IMR-90 (cell line): Measurements from ENCODE around the gene HDAC9. TPM values are rescaled to one million over a fixed set of nuclear protein-coding genes. Genes with fewer than 3 reads are reported as not detected.

Experiments used
- ATAC-seq: fragments of 200-7000 bp; cut with Tn5 transposase; 2 replicates; pipeline ENCODE4 v1.9.1; 2020; ENCODE audit warnings: low read depth, mild to moderate bottlenecking, moderate library complexity
- BruUV-seq: library from RNA; stranded (reverse); fragments of 400-500 nt; replicated peaks from 2 replicates; lab custom pipeline; 2021; lab: Mats Ljungman, UMichigan
- CTCF ChIA-PET: fragments of 300-600 bp; formaldehyde crosslinking; extraction: SDS; loops from one replicate; lab custom pipeline; 2021; ENCODE audit warnings: antibody characterized with exemption; lab: Yijun Ruan, JAX
- POLR2A ChIA-PET: fragments of 300-600 bp; sonication (Branson Sonifier 250); formaldehyde crosslinking; loops from one replicate; lab custom pipeline; 2022; ENCODE audit warnings: antibody characterized with exemption; ENCODE audit not compliant: unreplicated experiment; lab: Charles Lee
- DNase-seq: peaks from one replicate; pipeline ENCODE4 v3.0.0; 2013
- H2AFZ ChIP-seq: replicated peaks from 2 replicates; pipeline ENCODE3; 2013; ENCODE audit warnings: low read length, mild to moderate bottlenecking; ENCODE audit not compliant: poor library complexity
- H2AK5ac ChIP-seq: 2 replicates; pipeline ENCODE4 v1.6.1; 2013; ENCODE audit warnings: low read depth, low read length, inconsistent platforms
- H2AK9ac ChIP-seq: replicated peaks from 2 replicates; pipeline ENCODE3; 2013; ENCODE audit warnings: mild to moderate bottlenecking, low read depth, low read length, moderate library complexity; ENCODE audit not compliant: poor library complexity
- H2BK120ac ChIP-seq: 2 replicates; pipeline ENCODE4 v1.6.1; 2013; ENCODE audit warnings: low read depth, low read length, inconsistent platforms
- H2BK15ac ChIP-seq: 3 replicates; pipeline ENCODE4 v1.6.1; 2013; ENCODE audit warnings: low read depth, low read length, inconsistent platforms
- H2BK20ac ChIP-seq: 2 replicates; pipeline ENCODE4 v1.6.1; 2013; ENCODE audit warnings: low read depth, mild to moderate bottlenecking, inconsistent platforms, low read length, moderate library complexity
- H2BK5ac ChIP-seq: 2 replicates; pipeline ENCODE4 v1.6.1; 2013; ENCODE audit warnings: mild to moderate bottlenecking, low read depth, low read length, inconsistent platforms; ENCODE audit not compliant: poor library complexity, severe bottlenecking
- H3K14ac ChIP-seq: replicated peaks from 2 replicates; pipeline ENCODE4 v1.6.1; 2013; ENCODE audit warnings: low read depth, low read length, inconsistent platforms
- H3K18ac ChIP-seq: 2 replicates; pipeline ENCODE4 v1.6.1; 2013; ENCODE audit warnings: low read depth, low read length, control low read depth
- H3K23ac ChIP-seq: 2 replicates; pipeline ENCODE4 v1.6.1; 2013; ENCODE audit warnings: low read depth, low read length, inconsistent platforms
- H3K27ac ChIP-seq: 2 replicates; pipeline ENCODE4 v1.5.1; 2013; ENCODE audit warnings: mild to moderate bottlenecking, control low read depth, low read length; ENCODE audit not compliant: insufficient read depth
- H3K27me3 ChIP-seq: 2 replicates; pipeline ENCODE4 v1.6.1; 2013; ENCODE audit warnings: low read length; ENCODE audit not compliant: control insufficient read depth, insufficient read depth
- H3K36me3 ChIP-seq: 2 replicates; pipeline ENCODE4 v1.6.1; 2013; ENCODE audit warnings: low read length, mixed read lengths; ENCODE audit not compliant: control insufficient read depth, insufficient read depth
- H3K4ac ChIP-seq: 2 replicates; pipeline ENCODE4 v1.6.1; 2013; ENCODE audit warnings: low read depth, low read length, inconsistent platforms
- H3K4me1 ChIP-seq: 2 replicates; pipeline ENCODE4 v1.6.1; 2013; ENCODE audit warnings: low read length, mixed read lengths; ENCODE audit not compliant: control insufficient read depth, insufficient read depth
- H3K4me2 ChIP-seq: 2 replicates; pipeline ENCODE4 v1.6.1; 2013; ENCODE audit warnings: low read depth, mild to moderate bottlenecking, control low read depth, low read length, moderate library complexity
- H3K4me3 ChIP-seq: 2 replicates; pipeline ENCODE4 v1.5.1; 2013; ENCODE audit warnings: low read depth, mild to moderate bottlenecking, control low read depth, low read length, moderate library complexity; ENCODE audit not compliant: insufficient read depth
- H3K56ac ChIP-seq: 2 replicates; pipeline ENCODE4 v1.6.1; 2013; ENCODE audit warnings: low read length, inconsistent platforms; ENCODE audit not compliant: insufficient read depth; ENCODE audit errors: extremely low read depth
- H3K79me1 ChIP-seq, 2 experiments: 2 replicates each; pipeline ENCODE4 v1.6.1; 2013; ENCODE audit warnings: low read length in 2 of 2, inconsistent platforms in 1 of 2, low read depth in 1 of 2
- H3K9ac ChIP-seq: 2 replicates; pipeline ENCODE4 v1.6.1; 2013; ENCODE audit warnings: low read depth, low read length, control low read depth
- H3K9me1 ChIP-seq: 2 replicates; pipeline ENCODE4 v1.6.1; 2013; ENCODE audit warnings: low read length, inconsistent platforms; ENCODE audit not compliant: insufficient read depth
- H3K9me3 ChIP-seq: 2 replicates; pipeline ENCODE4 v1.6.1; 2013; ENCODE audit warnings: low read length; ENCODE audit not compliant: control insufficient read depth, insufficient read depth
- H4K20me1 ChIP-seq: 2 replicates; pipeline ENCODE4 v1.6.1; 2013; ENCODE audit warnings: low read length, inconsistent platforms; ENCODE audit not compliant: insufficient read depth
- H4K5ac ChIP-seq: 2 replicates; pipeline ENCODE4 v1.6.1; 2013; ENCODE audit warnings: mild to moderate bottlenecking, low read depth, low read length, control low read depth
- H4K8ac ChIP-seq, 2 experiments: 2 replicates each; pipeline ENCODE4 v1.6.1; 2013; ENCODE audit warnings: low read depth in 2 of 2, low read length in 2 of 2, control low read depth in 1 of 2, inconsistent platforms in 1 of 2
- H4K91ac ChIP-seq: 2 replicates; pipeline ENCODE4 v1.6.1; 2013; ENCODE audit warnings: low read depth, low read length, inconsistent platforms; ENCODE audit not compliant: insufficient read depth
- BHLHE40 ChIP-seq: fragments of 150-350 bp; IDR thresholded peaks from 2 replicates; pipeline ENCODE4 v1.6.1; 2016; ENCODE audit warnings: mild to moderate bottlenecking, low read depth, low read length
- CEBPB ChIP-seq: IDR thresholded peaks from 2 replicates; pipeline ENCODE4 v1.6.1; 2012; ENCODE audit warnings: low read depth, low read length, improper control_type of control experiment
- MAZ ChIP-seq: IDR thresholded peaks from 2 replicates; pipeline ENCODE4 v1.6.1; 2012; ENCODE audit warnings: low read depth, mild to moderate bottlenecking, low read length, improper control_type of control experiment, moderate library complexity, borderline replicate concordance
- MXI1 ChIP-seq: IDR thresholded peaks from 2 replicates; pipeline ENCODE4 v1.6.1; 2012; ENCODE audit warnings: low read depth, mild to moderate bottlenecking, low read length, moderate library complexity, borderline replicate concordance
- POLR2A ChIP-seq: IDR thresholded peaks from 2 replicates; pipeline ENCODE4 v1.6.1; 2012; ENCODE audit warnings: mild to moderate bottlenecking, low read depth, low read length
- WGBS, 2 experiments: methylation state at CpG; one replicate each; pipeline versions ENCODE4 v1.1.5 to v1.1.7; 2013; ENCODE audit warnings: missing lambda C conversion rate in 2 of 2; ENCODE audit not compliant: insufficient read length in 1 of 2; ENCODE audit errors: extremely low coverage in 2 of 2; 5-methylcytosine and 5-hydroxymethylcytosine counted together
- dilution Hi-C: fragments of 300-500 bp; cut with HindIII; formaldehyde crosslinking; loops from one replicate; pipeline ENCODE4 v1.14.3; 2018; ENCODE audit warnings: low sequenced_read_pairs; ENCODE audit not compliant: unreplicated experiment
- in situ Hi-C: fragments of 300-500 bp; cut with MboI; formaldehyde crosslinking; loops from 3 replicates; pipeline ENCODE4 v1.14.3; 2019; ENCODE audit warnings: low sequenced_read_pairs, inconsistent platforms, mixed read lengths
- intact Hi-C: fragments of 100-400 bp; cut with micrococcal nuclease; formaldehyde crosslinking; loops from 2 replicates; pipeline ENCODE4 v1.10.0; 2022
- polyA plus RNA-seq, 3 experiments: library from polyadenylated mRNA; depleted of rRNA; stranded (reverse); fragments of >200 nt; gene quantifications; 2 replicates each; pipeline ENCODE4 v1.2.3, GENCODE V29; 2012; ENCODE audit warnings: low replicate concordance in 1 of 3
- total RNA-seq: library from RNA; depleted of rRNA; stranded (reverse); fragments of >200 nt; gene quantifications from 2 replicates; pipeline ENCODE4 v1.2.3, GENCODE V29; 2012

The HDAC9 gene
- total and polyA plus RNA-seq, 2 of the 4 experiments (the other 2 are of a cell fraction) = 4.3 to 24.7 TPM

- no peaks in the 10 kb centered on the region for H3K9me3 ChIP-seq
- in situ Hi-C loops (no loop called here), dilution Hi-C loops (no loop called here), intact Hi-C loops (no loop called here)
- H3K27ac ChIP-seq = no peak overlapping the region
- peak overlapping the region; percentile 81 for H2BK5ac ChIP-seq
- peak overlapping the region; percentile 98; the same call in 1 of the 2 replicates for H4K5ac ChIP-seq
- BruUV-seq = no TSS peak
- H3K36me3 ChIP-seq = no peaks in the 10 kb centered on the region
- no peak overlapping the region for H2BK15ac ChIP-seq
- POLR2A ChIA-PET = no interaction called here
- peak overlapping the region in 1 of 2 experiments; percentile 84; a peak in 1 of 4 replicates for H4K8ac ChIP-seq
- peaks cover 2% of the 10 kb centered on the region; the same call in 1 of the 2 replicates for H3K4me1 ChIP-seq
- H4K20me1 ChIP-seq = no peaks in the 10 kb centered on the region
- no peak overlapping the region for H3K4me3 ChIP-seq
- TF ChIP-seq CEBPB (peak; percentile 74), BHLHE40 (no peak), MXI1 (no peak), POLR2A (no peak), MAZ (no peak)
- H3K9me1 ChIP-seq = no peaks in the 10 kb centered on the region
- H2AK9ac ChIP-seq = no peak overlapping the region
- H2AK5ac ChIP-seq = peak overlapping the region; percentile 77; the same call in 1 of the 2 replicates
- peak overlapping the region; percentile 71; the same call in 1 of the 2 replicates for H3K4ac ChIP-seq
- H3K56ac ChIP-seq = no peak overlapping the region
- H2BK20ac ChIP-seq = peak overlapping the region; percentile 80; the same call in 1 of the 2 replicates
- no peak overlapping the region for H4K91ac ChIP-seq
- WGBS, 2 experiments = no CpG with 5 or more reads among the region's 2 CpGs
- H2BK120ac ChIP-seq = peak overlapping the region; percentile 81; the same call in 1 of the 2 replicates
- H2AFZ ChIP-seq = no peak overlapping the region
- H3K27me3 ChIP-seq = no peaks in the 10 kb centered on the region
- H3K18ac ChIP-seq = peak overlapping the region; percentile 69; the same call in 1 of the 2 replicates
- H3K23ac ChIP-seq = peak overlapping the region; percentile 87; the same call in 1 of the 2 replicates
- H3K79me1 ChIP-seq = peaks cover 3 to 15% of the 10 kb centered on the region in 2 experiments; a peak in 2 of 4 replicates
- 0 out of 2 replicates have a peak overlapping the region, but pooled peaks have one; percentile 81 for H3K14ac ChIP-seq
- no peak overlapping the region for H3K9ac ChIP-seq
- peak overlapping the region; percentile 73; the same call in 1 of the 2 replicates for H3K4me2 ChIP-seq
- ATAC-seq = peak; percentile 53
- peak; percentile 67 for DNase-seq
- CTCF ChIA-PET = interaction anchor here (0.6 to 0.9 kb wide), 2 partner anchors 68 to 160 kb away, joined by 3 read pairs; no protein-coding TSS in a partner anchor
Observed at GRCh38 chr7:18515067-18515466, 19.5 kb downstream of the HDAC9 start.
